Trophoblast cell (in vitro differentiated cells and primary cell): ENCODE measurements around the gene SNPH.
"Not testable (repeated sequence)": the region's sequence is repeated elsewhere in the genome, so short reads cannot be mapped to it uniquely, and the experiment has no call there.

Experiments
- DNase-seq, 2 donors: peaks; one replicate each; pipeline ENCODE4 v3.0.0-alpha.2; 2016
- H2AFZ ChIP-seq: 2 replicates; pipeline ENCODE4 v1.6.1; 2013; ENCODE audit warnings: low read length, moderate library complexity, mild to moderate bottlenecking; ENCODE audit not compliant: insufficient read depth, poor library complexity
- H2AK5ac ChIP-seq: 2 replicates; pipeline ENCODE4 v1.6.1; 2013; ENCODE audit warnings: mild to moderate bottlenecking, low read length
- H2BK120ac ChIP-seq: 2 replicates; pipeline ENCODE4 v1.6.1; 2013; ENCODE audit warnings: low read length, mild to moderate bottlenecking, moderate library complexity; ENCODE audit not compliant: insufficient read depth, poor library complexity
- H2BK12ac ChIP-seq: 2 replicates; pipeline ENCODE4 v1.6.1; 2013; ENCODE audit warnings: mild to moderate bottlenecking, low read length, moderate library complexity
- H2BK5ac ChIP-seq: 2 replicates; pipeline ENCODE4 v1.6.1; 2013; ENCODE audit warnings: low read length, low read depth, moderate library complexity, mild to moderate bottlenecking; ENCODE audit not compliant: poor library complexity
- H3K14ac ChIP-seq: 2 replicates; pipeline ENCODE4 v1.6.1; 2013; ENCODE audit warnings: mild to moderate bottlenecking, low read length
- H3K18ac ChIP-seq: 2 replicates; pipeline ENCODE4 v1.6.1; 2013; ENCODE audit warnings: mild to moderate bottlenecking, low read length
- H3K23ac ChIP-seq: 2 replicates; pipeline ENCODE4 v1.6.1; 2013; ENCODE audit warnings: low read length
- H3K27ac ChIP-seq: 2 replicates; pipeline ENCODE4 v1.5.1; 2013; ENCODE audit warnings: low read depth, mild to moderate bottlenecking, inconsistent platforms, low read length, moderate library complexity
- H3K27me3 ChIP-seq: 2 replicates; pipeline ENCODE4 v1.6.1; 2013; ENCODE audit warnings: inconsistent platforms, mild to moderate bottlenecking, low read length, moderate library complexity; ENCODE audit not compliant: insufficient read depth
- H3K36me3 ChIP-seq, 2 experiments: 1 replicate in 1 of 2; 2 replicates in 1 of 2; pipeline ENCODE4 v1.6.1; 2013; ENCODE audit warnings: low read length in 2 of 2, mild to moderate bottlenecking in 2 of 2, moderate library complexity in 1 of 2; ENCODE audit not compliant: insufficient read depth in 2 of 2, control insufficient read depth in 1 of 2
- H3K4ac ChIP-seq: 2 replicates; pipeline ENCODE4 v1.6.1; 2013; ENCODE audit warnings: low read depth, mild to moderate bottlenecking, low read length, moderate library complexity
- H3K4me1 ChIP-seq, 2 experiments: 1 replicate in 1 of 2; 2 replicates in 1 of 2; pipeline ENCODE4 v1.6.1; 2013; ENCODE audit warnings: low read length in 2 of 2, mild to moderate bottlenecking in 2 of 2, moderate library complexity in 1 of 2; ENCODE audit not compliant: insufficient read depth in 2 of 2, control insufficient read depth in 1 of 2
- H3K4me2 ChIP-seq: 2 replicates; pipeline ENCODE4 v1.6.1; 2013; ENCODE audit warnings: inconsistent platforms, mild to moderate bottlenecking, low read length, moderate library complexity
- H3K4me3 ChIP-seq: 2 replicates; pipeline ENCODE4 v1.5.1; 2013; ENCODE audit warnings: mild to moderate bottlenecking, low read depth, low read length, inconsistent platforms
- H3K79me1 ChIP-seq: one replicate; pipeline ENCODE4 v1.6.1; 2013; ENCODE audit warnings: low read length
- H3K79me2 ChIP-seq: 2 replicates; pipeline ENCODE4 v1.6.1; 2013; ENCODE audit warnings: low read length, mild to moderate bottlenecking; ENCODE audit not compliant: control insufficient read depth, insufficient read depth, poor library complexity
- H3K9ac ChIP-seq: 2 replicates; pipeline ENCODE4 v1.6.1; 2013; ENCODE audit warnings: mild to moderate bottlenecking, low read length
- H3K9me3 ChIP-seq: 2 replicates; pipeline ENCODE4 v1.6.1; 2013; ENCODE audit warnings: low read depth, mild to moderate bottlenecking, control low read depth, inconsistent platforms, low read length; ENCODE audit not compliant: insufficient read depth
- H4K12ac ChIP-seq: 2 replicates; pipeline ENCODE4 v1.6.1; 2013; ENCODE audit warnings: low read depth, mild to moderate bottlenecking, low read length, moderate library complexity
- H4K8ac ChIP-seq: 2 replicates; pipeline ENCODE4 v1.6.1; 2013; ENCODE audit warnings: low read depth, mild to moderate bottlenecking, low read length, moderate library complexity
- H4K91ac ChIP-seq: one replicate; pipeline ENCODE4 v1.6.1; 2013; ENCODE audit warnings: low read depth, mild to moderate bottlenecking, low read length, moderate library complexity
- WGBS: extraction: QIAGEN DNeasy Blood & Tissue Kit; methylation state at CpG from one replicate; pipeline ENCODE4 v1.1.7; 2013; ENCODE audit warnings: missing lambda C conversion rate; ENCODE audit not compliant: insufficient read length, insufficient coverage; ENCODE audit errors: extremely low coverage; 5-methylcytosine and 5-hydroxymethylcytosine counted together

The SNPH gene

DNA sequence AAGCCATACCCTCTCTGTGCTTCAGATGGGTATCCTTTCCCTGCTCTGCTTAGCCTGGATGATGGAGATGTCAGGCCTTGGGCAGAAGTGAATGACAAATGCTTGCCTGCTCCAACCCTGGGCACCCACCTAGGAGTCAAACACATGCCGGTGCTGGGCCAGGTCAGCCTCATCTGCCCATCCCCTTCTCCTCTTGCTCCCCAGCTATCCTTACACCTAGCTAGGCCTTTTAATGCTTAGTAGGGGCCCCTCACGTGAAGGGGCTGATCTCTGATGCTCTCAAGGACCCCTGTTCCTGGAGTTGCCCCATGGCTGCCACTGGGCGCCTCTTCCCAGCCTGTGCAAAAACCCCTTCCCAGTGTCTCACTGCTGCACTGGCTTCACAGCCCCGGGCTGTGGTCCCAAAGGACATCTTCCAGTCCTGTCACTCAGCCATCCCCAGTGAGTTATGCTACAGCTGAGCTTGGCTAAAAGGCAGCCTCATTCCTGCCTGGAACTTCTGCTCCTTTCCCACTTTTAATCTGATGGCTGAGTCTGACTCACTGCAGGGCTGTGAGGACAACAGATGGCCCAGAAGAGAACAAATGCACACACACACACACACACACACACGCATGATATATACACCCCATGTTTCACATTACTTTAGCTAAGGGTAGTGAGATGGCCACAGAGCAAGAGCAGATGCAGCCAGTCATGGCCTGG, 75.6 kb downstream of the SNPH start:
- no peaks in the 10 kb centered on the region for H3K27me3 ChIP-seq
- DNase-seq, result peak; percentile 34 to 48
- H4K12ac ChIP-seq, result no peak overlapping the region
- H2AK5ac ChIP-seq, result no peak overlapping the region
- H3K4ac ChIP-seq, result no peak overlapping the region
- no peak overlapping the region for H4K8ac ChIP-seq
- H3K27ac ChIP-seq, result no peak overlapping the region
- WGBS, result no CpG with 5 or more reads among the region's 5 CpGs
- H3K79me2 ChIP-seq, result no peaks in the 10 kb centered on the region
- no peak overlapping the region for H3K14ac ChIP-seq
- H2BK12ac ChIP-seq, result no peak overlapping the region
- no peak overlapping the region for H3K18ac ChIP-seq
- H3K4me1 ChIP-seq, result peaks cover 0 to 11% of the 10 kb centered on the region in 2 experiments
- H2AFZ ChIP-seq, result no peak overlapping the region
- no peaks in the 10 kb centered on the region for H3K9me3 ChIP-seq
- H3K36me3 ChIP-seq, result no peaks in the 10 kb centered on the region
- H3K9ac ChIP-seq, result no peak overlapping the region
- no peak overlapping the region for H3K4me2 ChIP-seq
- H3K23ac ChIP-seq, result no peak overlapping the region
- H2BK120ac ChIP-seq, result no peak overlapping the region
- no peaks in the 10 kb centered on the region for H3K79me1 ChIP-seq
- no peak overlapping the region for H2BK5ac ChIP-seq
- H4K91ac ChIP-seq, result no peak overlapping the region
- no peak overlapping the region for H3K4me3 ChIP-seq

DNA sequence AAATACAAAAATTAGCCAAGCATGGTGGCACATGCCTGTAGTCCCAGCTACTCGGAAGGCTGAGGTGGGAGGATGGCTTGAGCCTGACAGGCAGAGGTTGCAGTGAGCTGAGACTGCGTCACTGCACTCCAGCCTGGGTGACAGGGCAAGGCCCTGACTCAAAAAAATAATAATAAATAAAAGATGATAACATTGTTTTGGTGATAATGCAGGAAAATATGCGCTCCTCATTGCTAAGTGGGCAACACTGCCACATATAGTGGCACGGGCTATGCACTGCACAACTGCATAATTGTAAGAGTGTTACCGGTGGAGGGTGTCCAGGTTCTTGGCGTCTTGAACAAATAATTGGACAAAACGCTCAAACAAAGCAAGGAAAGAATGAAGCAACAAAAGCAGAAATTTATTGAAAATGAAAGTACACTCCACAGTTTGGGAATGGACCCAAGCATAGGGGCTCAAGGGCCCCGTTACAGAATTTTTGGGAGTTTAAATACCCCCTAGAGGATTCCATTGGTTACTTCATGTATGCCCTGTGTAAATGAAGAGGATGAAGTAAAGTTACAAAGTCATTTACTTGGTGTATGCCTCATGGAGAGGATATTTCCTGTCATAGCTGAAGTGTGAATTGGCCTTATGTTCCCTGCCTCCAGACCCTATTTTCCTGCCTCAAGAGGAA, 77.5 kb downstream of the SNPH start:
- not testable (repeated sequence) for H2BK5ac ChIP-seq, H3K79me1 ChIP-seq, H3K14ac ChIP-seq, DNase-seq, H2AFZ ChIP-seq, H3K27ac ChIP-seq, H3K23ac ChIP-seq, H3K18ac ChIP-seq, H3K4ac ChIP-seq, H2BK120ac ChIP-seq, H2BK12ac ChIP-seq, H4K12ac ChIP-seq, H2AK5ac ChIP-seq, H3K4me2 ChIP-seq, H4K91ac ChIP-seq, H3K27me3 ChIP-seq, H3K9me3 ChIP-seq, H3K79me2 ChIP-seq, H4K8ac ChIP-seq, H3K4me3 ChIP-seq, H3K9ac ChIP-seq, H3K36me3 ChIP-seq
- H3K4me1 ChIP-seq, result peaks cover 0 to 11% of the 10 kb centered on the region in 2 experiments
- WGBS, result no CpG with 5 or more reads among the region's 8 CpGs

DNA sequence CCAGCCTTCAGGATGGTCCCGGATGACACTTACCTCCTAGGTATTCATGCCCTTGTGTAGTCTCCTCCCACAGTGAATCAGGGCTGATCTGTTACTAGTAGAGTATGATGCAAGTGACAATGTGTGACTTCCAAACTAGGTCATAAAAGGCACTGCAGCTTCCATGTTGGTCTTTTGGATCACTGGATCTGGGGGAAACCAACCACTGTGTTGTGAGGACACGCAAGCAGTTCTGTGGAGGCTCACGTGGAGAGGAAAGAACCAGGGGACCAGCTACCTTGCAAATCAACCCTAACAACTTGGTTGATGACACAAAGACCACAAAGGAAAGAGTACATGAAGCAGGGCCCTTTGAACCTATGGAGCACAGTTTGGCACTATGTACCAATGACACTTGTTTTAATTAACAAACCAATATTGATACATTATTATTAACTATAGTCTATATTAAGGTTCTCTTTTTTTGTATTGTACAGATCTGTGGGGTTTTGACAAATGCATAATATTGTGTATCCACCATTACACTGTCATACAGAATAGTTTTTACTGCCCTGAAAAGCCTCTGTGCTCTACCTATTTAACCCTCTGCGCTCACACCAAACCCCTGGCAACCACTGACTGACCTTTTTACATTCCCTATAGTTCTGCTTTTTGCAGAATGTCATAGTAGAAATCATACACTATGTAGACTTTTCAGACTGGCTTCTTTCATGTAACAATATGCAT, 79.1 kb downstream of the SNPH start:
- H3K79me1 ChIP-seq, result no peaks in the 10 kb centered on the region
- DNase-seq, result no peak
- H3K9ac ChIP-seq, result no peak overlapping the region
- H3K36me3 ChIP-seq, result no peaks in the 10 kb centered on the region
- no peak overlapping the region for H3K23ac ChIP-seq
- H3K27ac ChIP-seq, result no peak overlapping the region
- H3K79me2 ChIP-seq, result no peaks in the 10 kb centered on the region
- no peak overlapping the region for H4K91ac ChIP-seq
- H3K27me3 ChIP-seq, result no peaks in the 10 kb centered on the region
- no CpG with 5 or more reads among the region's 4 CpGs for WGBS
- no peak overlapping the region for H2BK120ac ChIP-seq
- no peak overlapping the region for H3K14ac ChIP-seq
- H2AK5ac ChIP-seq, result no peak overlapping the region
- H3K4me1 ChIP-seq, result peaks cover 0 to 5% of the 10 kb centered on the region in 2 experiments
- no peak overlapping the region for H3K4me2 ChIP-seq
- H4K8ac ChIP-seq, result no peak overlapping the region
- no peak overlapping the region for H2BK5ac ChIP-seq
- no peaks in the 10 kb centered on the region for H3K9me3 ChIP-seq
- no peak overlapping the region for H2AFZ ChIP-seq
- no peak overlapping the region for H3K18ac ChIP-seq
- H4K12ac ChIP-seq, result no peak overlapping the region
- H2BK12ac ChIP-seq, result no peak overlapping the region
- no peak overlapping the region for H3K4me3 ChIP-seq
- H3K4ac ChIP-seq, result no peak overlapping the region

DNA sequence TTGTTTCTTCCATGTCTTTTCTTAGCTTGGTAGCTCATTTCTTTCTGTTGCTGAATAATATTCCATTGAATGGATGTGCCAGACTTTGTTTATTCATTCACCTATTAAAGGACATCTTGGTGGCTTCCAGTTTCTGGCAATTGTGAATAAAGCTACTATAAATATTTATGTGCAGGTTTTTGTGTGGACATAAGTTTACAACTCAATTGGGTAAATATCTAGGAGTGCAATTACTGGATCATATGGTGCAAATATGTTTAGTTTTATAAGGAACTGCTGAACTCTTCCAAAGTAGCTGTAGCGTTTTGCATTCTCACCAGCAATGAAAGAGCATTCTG, 79.6 kb downstream of the SNPH start:
- no peak overlapping the region for H2BK120ac ChIP-seq
- H3K4me2 ChIP-seq, result no peak overlapping the region
- H3K18ac ChIP-seq, result no peak overlapping the region
- H4K12ac ChIP-seq, result no peak overlapping the region
- no peak overlapping the region for H3K27ac ChIP-seq
- no peak overlapping the region for H4K91ac ChIP-seq
- peaks cover 0 to 5% of the 10 kb centered on the region in 2 experiments for H3K4me1 ChIP-seq
- H2AFZ ChIP-seq, result no peak overlapping the region
- no CpG with 5 or more reads among the region's 1 CpG for WGBS
- H3K23ac ChIP-seq, result no peak overlapping the region
- no peaks in the 10 kb centered on the region for H3K9me3 ChIP-seq
- H3K4ac ChIP-seq, result no peak overlapping the region
- no peaks in the 10 kb centered on the region for H3K79me2 ChIP-seq
- H2BK12ac ChIP-seq, result no peak overlapping the region
- no peak for DNase-seq
- no peaks in the 10 kb centered on the region for H3K27me3 ChIP-seq
- no peak overlapping the region for H2BK5ac ChIP-seq
- no peaks in the 10 kb centered on the region for H3K79me1 ChIP-seq
- H4K8ac ChIP-seq, result no peak overlapping the region
- H3K14ac ChIP-seq, result no peak overlapping the region
- H2AK5ac ChIP-seq, result no peak overlapping the region
- no peaks in the 10 kb centered on the region for H3K36me3 ChIP-seq
- no peak overlapping the region for H3K4me3 ChIP-seq
- no peak overlapping the region for H3K9ac ChIP-seq
